KBM-7 (cell line): ENCODE results near the gene PATL1.
"Not testable (repeated sequence)": the region's sequence is repeated elsewhere in the genome, so short reads cannot be mapped to it uniquely, and the experiment has no call there.

Experiments
- DNase-seq: peaks from one replicate; pipeline ENCODE4 v3.0.0-alpha.2; 2015
- in situ Hi-C: fragments of 300-500 bp; cut with MboI; formaldehyde crosslinking; loops from 2 replicates; pipeline ENCODE4 v1.14.3; 2020; ENCODE audit warnings: low sequenced_read_pairs, low pct_unique_long_range_greater_than_20kb, mixed read lengths

Gene PATL1

GRCh38 chr11:59678118-59678812 lies 9.4 kb upstream of the PATL1 start:
- in situ Hi-C loops = no loop called here
- DNase-seq = no peak

- in situ Hi-C loops = no loop called here
- no peak for DNase-seq
Observed at GRCh38 chr11:59676205-59676604, 7.4 kb upstream of the PATL1 start.

DNA sequence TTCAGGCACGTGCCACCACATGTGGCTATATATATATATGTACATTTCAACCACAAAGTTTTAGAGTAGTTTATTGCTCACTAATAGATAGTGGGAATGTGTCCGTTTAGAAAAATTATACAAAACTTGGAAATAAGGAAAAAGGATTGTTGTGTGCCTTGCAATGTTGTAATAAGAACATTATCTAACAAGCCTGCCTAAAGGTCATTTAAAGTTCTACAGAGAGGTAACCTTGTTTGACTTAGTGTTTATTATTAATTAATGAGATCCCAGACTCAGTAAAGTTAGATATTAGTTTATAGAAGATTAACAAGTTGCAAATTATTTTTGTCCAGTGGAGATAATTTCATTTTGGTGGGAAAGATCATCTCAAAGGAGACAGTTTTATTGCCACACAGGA lies 5.5 kb upstream of the PATL1 start:
- in situ Hi-C loops = no loop called here
- no peak for DNase-seq

- no peak for DNase-seq
- in situ Hi-C loops = no loop called here
Observed at GRCh38 chr11:59673291-59673690, 4.5 kb upstream of the PATL1 start.

DNA sequence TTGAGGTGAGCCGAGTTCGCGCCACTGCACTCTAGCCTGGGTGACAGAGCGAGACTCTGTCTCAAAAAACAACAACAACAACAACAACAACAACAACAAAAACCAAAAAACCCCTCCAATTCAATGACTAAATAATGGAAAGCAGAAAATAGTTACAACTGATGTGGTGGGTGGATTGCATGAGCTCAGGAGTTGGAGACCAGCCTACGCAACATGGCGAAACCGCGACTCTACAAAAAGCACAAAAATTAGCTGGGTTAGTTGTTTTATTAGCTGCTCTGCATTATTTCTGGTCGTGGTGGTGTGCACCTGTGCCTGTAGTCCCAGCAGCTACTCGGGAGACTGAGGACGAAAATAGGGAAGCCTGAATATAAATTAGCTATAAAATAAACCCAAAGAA lies 2.6 kb upstream of the PATL1 start:
- no peak for DNase-seq
- in situ Hi-C loops = no loop called here

GRCh38 chr11:59669611-59670009 lies 773 bp upstream of the PATL1 start:
- in situ Hi-C loops = no loop called here
- DNase-seq = no peak

DNA sequence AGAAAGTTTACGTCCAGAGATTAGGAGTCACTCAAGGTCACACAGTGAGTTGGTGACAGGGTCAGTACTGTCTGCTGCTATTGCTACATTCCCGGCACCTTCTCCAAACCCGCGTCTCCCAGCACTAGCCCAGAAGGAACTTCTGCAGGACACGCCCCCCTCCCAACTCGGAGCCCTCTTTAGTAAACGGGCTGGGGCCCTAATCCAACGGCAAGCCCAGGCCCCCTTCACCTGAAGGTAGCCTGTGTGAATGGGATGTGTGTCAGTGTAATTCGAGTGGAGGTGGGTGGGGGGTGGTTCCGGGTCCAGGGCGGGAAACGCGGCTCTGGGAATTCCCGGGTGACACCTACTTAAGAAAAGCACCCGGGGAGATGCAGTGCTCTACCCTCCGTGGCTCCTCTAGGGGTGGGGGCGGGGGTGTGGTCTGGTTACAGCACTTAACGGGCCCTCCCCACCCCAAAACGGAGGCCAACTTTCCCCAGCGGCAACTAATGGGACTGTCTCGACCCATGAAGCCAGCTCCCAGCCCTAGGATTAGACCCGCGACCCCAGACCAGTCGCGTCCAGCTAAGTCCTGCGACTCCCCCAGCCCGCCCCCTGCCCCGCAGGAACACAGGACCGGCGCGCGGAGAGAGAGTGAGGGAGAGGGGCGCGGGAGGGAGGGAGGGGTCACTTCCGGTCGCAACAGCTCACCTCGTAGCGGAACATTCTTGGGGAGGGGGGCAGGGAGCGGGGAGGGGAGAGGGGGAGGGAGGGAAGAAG lies 468 bp downstream of the PATL1 start:
- DNase-seq = peak; percentile 40
- in situ Hi-C loops = no loop called here

GRCh38 chr11:59667812-59668187 lies 1.0 kb downstream of the PATL1 start:
- DNase-seq = no peak
- in situ Hi-C loops = no loop called here

DNA sequence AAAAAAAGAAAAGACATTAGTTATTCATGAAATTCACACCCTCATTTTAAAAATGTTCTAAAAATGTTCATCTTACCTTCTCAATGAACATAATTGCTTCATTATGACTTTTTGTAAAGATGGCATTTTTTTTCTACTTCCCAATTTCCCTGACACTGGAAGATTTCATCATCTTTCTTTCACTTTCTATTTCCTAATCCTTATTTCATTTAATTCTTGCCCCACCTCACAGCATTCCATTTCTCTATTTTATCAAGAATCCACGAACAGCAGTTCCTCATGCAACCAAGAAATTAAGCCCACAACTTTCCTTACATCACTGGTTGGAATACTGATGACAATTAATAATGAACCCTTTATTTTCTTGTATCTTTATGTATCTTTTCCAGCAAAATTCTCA lies 1.9 kb downstream of the PATL1 start:
- in situ Hi-C loops = no loop called here
- DNase-seq = no peak

DNA sequence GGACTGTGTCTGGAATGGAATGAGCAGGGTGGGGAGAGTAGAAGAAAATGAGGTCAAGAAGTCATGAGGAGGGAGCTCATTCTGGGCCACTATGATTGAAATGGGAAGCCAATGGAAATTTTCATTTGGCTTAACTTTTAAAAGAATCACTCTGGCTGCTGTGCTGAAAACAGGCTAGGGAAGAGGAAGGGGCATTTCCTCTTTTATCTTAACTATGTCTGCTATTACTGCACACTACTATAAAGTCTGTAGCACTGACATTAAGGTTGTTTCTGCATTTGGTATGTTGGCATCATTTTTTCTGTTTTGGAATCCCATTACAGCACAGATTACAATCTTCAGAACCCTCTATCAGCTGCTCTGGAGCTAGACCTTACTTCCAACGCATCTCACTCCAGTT lies 8.2 kb downstream of the PATL1 start:
- in situ Hi-C loops = no loop called here
- DNase-seq = no peak

DNA sequence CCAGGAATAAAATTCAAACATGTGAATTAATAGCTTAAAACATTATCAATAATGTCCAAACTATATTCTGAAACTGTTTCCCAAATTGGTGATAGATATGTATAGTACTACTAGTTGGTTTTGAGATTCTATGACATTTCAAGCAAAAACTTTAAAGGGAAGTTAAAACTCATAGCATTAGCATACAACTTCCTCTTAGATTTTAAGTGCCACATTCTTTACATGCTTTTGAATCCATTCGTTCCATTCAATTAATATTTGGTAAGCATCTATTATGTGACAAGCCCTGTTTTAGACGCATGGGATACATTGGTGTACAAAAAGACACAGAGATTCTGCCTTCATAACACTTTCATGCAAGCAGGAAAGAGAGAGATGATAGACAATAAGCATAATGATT lies 8.9 kb downstream of the PATL1 start:
- in situ Hi-C loops = no loop called here
- no peak for DNase-seq

DNA sequence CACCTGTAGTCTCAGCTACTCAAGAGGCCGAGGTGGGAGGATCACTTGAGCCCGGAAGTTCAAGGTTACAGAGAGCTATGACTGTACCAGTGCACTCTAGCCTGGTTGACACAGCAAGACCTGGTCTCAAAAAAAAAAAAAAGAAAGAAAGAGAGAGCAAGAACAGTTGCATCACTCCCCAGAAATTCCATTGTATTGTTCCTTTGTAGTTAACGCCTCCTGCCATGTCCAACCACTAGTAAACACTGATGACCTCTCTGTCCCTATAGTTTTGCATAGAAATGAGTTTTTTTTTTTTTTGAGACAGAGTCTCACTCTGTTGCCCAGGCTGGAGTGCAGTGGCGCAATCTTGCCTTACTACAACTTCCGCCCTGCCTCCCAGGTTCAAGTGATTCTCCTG lies 10.8 kb downstream of the PATL1 start:
- in situ Hi-C loops = no loop called here
- DNase-seq = no peak

GRCh38 chr11:59654893-59655292 lies 13.9 kb downstream of the PATL1 start:
- in situ Hi-C loops = no loop called here
- no peak for DNase-seq

DNA sequence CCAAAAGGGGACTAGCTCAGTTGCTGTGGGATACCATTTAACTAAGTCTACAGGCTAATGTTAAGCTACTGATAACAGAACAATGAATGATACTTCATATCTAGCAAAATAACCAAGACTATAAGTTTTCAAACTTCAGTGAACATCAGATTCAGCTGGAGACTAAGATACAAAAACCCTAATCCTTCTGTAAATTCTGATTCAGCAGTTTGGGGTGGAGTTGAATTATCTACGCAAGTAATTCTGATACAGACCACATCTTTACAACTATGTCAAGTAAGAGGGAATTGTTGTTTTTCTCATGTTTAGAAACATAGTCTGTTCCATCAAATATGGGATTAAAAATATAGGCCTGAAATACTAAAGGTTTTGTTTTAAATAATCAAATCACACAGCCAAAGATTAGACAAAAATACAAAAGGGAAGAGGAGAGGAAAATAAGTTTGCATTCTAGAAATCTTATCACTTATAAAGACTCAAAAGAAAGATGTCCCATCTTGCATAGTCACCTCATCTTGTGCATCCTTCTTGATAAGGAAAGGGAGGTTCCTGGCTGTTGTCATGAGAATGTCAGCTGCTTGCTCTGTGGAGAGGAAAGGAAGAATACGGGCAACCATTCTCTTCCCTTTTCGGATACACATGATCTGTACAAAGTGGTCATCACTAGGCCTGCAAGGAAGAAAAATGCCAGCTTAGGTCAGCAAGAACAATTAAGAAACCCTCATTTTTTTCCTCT lies 21.4 kb downstream of the PATL1 start:
- no peak for DNase-seq
- in situ Hi-C loops = no loop called here

GRCh38 chr11:59644528-59644927 lies 24.3 kb downstream of the PATL1 start:
- no peak for DNase-seq
- in situ Hi-C loops = no loop called here

DNA sequence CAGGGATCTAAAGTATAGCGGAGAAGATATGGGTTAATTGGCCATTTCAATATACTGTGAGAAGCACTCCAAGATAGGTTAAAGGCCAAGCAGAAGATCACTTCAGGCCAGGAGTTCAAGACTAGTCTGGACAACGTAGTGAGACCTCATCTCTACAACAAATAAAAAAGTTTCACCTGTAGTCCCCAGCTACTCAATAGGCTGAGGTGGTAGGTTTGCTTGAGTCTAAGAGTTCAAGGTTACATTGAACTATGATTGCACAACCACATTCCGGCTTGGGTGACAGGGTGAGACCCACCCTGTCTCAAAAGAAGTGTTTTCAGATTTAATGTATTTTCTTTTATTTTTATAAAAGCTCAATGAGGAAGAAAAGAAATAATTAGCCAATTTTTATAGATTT lies 25.4 kb downstream of the PATL1 start:
- in situ Hi-C loops = no loop called here
- no peak for DNase-seq

GRCh38 chr11:59641156-59641555 lies 27.7 kb downstream of the PATL1 start:
- in situ Hi-C loops = no loop called here
- no peak for DNase-seq

DNA sequence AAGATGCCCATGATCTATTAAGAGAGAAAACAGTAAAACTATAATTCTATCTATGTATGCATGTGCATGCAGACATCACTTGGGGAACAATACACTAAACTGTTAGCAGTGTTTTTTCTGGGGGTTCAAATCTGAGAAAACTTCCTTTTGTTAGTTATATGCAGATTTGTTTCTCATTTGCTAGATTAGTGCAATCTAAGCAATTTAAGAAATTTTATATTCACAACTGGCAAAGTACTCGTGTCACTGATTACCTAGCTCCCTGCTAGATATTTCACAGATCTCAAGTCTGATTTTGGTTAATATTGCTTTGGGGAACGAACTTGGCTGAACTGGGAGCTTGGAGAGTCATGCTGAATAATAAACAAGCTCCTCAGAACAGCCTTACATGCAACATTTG lies 38.3 kb downstream of the PATL1 start:
- in situ Hi-C loops = no loop called here
- DNase-seq = no peak

DNA sequence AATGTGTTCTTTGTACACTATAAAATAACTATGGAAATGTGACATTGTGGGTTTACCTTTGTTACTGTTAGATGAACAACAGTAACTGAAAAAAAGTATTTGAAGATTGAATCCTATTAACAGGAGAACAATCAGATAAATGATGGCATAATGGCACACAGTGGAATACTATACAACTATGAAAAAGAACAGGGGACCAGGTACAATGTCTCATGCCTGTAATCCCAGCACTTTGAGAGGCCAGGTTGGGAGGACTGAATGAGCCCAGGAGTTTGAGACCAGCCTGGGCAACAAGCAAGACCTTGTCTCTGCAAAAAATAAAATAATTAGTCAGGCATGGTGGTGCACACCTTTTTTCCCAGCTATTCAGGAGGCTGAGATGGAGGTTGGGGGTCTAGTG lies 38.8 kb downstream of the PATL1 start:
- in situ Hi-C loops = no loop called here
- no peak for DNase-seq

DNA sequence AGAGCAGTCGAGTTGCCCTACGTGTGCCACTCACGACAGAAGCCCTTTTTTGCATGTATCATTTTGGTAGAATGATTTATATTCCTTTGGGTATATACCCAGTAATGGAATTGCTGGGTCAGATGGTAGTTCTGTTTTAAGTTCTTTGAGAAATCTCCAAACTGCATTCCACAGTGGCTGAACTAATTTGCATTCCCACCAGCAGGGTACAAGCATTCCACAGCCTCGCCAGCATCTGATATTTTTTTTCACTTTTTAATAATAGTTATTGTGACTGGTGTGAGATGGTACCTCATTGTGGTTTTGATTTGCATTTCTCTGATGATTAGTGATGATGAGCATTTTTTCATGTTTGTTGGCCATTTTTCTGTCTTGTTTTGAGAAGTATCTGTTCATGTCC lies 41.9 kb downstream of the PATL1 start:
- DNase-seq, in situ Hi-C loops: not testable (repeated sequence)
